Measurements from ENCODE around the gene SPRTN. TPM values are rescaled to one million over a fixed set of nuclear protein-coding genes. Genes with fewer than 3 reads are reported as not detected.
A peak's percentile ranks its signal among the peaks of the same experiment; 100 is the strongest.

The SPRTN gene
- total RNA-seq, 1 donor from 2014 or later: 13.5 TPM

GRCh38 chr1:231326248-231326647 is 11.8 kb upstream of the SPRTN start:
- H3K27ac Mint-ChIP-seq (ENCODE audit: unreplicated experiment): no peak overlapping the region
- no peak overlapping the region for H3K4me3 Mint-ChIP-seq (ENCODE audit: unreplicated experiment)
- no peak for DNase-seq (ENCODE audit: extremely low spot score, unreplicated experiment)
- TF ChIP-seq CTCF (IDR thresholded peaks at IDR 0.05): no peak
- no peaks in the 10 kb centered on the region for H3K4me1 Mint-ChIP-seq (ENCODE audit: unreplicated experiment)
- peaks cover 4% of the 10 kb centered on the region for H3K36me3 Mint-ChIP-seq (ENCODE audit: unreplicated experiment)
- H3K27me3 Mint-ChIP-seq (ENCODE audit: unreplicated experiment): no peaks in the 10 kb centered on the region
- H3K9me3 Mint-ChIP-seq (ENCODE audit: unreplicated experiment): no peaks in the 10 kb centered on the region

GRCh38 chr1:231327617-231328016 is 10.5 kb upstream of the SPRTN start:
- peaks cover 2% of the 10 kb centered on the region for H3K4me1 Mint-ChIP-seq (ENCODE audit: unreplicated experiment)
- H3K9me3 Mint-ChIP-seq (ENCODE audit: unreplicated experiment): no peaks in the 10 kb centered on the region
- no peaks in the 10 kb centered on the region for H3K27me3 Mint-ChIP-seq (ENCODE audit: unreplicated experiment)
- no peak for DNase-seq (ENCODE audit: extremely low spot score, unreplicated experiment)
- H3K4me3 Mint-ChIP-seq (ENCODE audit: unreplicated experiment): no peak overlapping the region
- H3K27ac Mint-ChIP-seq (ENCODE audit: unreplicated experiment): no peak overlapping the region
- TF ChIP-seq CTCF (IDR thresholded peaks at IDR 0.05): no peak
- H3K36me3 Mint-ChIP-seq (ENCODE audit: unreplicated experiment): peaks cover 7% of the 10 kb centered on the region

GRCh38 chr1:231329483-231329882 is 8.6 kb upstream of the SPRTN start:
- no peaks in the 10 kb centered on the region for H3K9me3 Mint-ChIP-seq (ENCODE audit: unreplicated experiment)
- H3K4me3 Mint-ChIP-seq (ENCODE audit: unreplicated experiment): no peak overlapping the region
- H3K36me3 Mint-ChIP-seq (ENCODE audit: unreplicated experiment): peaks cover 7% of the 10 kb centered on the region
- no peak for TF ChIP-seq CTCF (IDR thresholded peaks at IDR 0.05)
- no peak for DNase-seq (ENCODE audit: extremely low spot score, unreplicated experiment)
- H3K27ac Mint-ChIP-seq (ENCODE audit: unreplicated experiment): no peak overlapping the region
- peaks cover 21% of the 10 kb centered on the region for H3K4me1 Mint-ChIP-seq (ENCODE audit: unreplicated experiment)
- H3K27me3 Mint-ChIP-seq (ENCODE audit: unreplicated experiment): no peaks in the 10 kb centered on the region

- H3K27me3 Mint-ChIP-seq (ENCODE audit: unreplicated experiment): no peaks in the 10 kb centered on the region
- no peaks in the 10 kb centered on the region for H3K9me3 Mint-ChIP-seq (ENCODE audit: unreplicated experiment)
- H3K36me3 Mint-ChIP-seq (ENCODE audit: unreplicated experiment): peaks cover 15% of the 10 kb centered on the region
- no peak for DNase-seq (ENCODE audit: extremely low spot score, unreplicated experiment)
- H3K27ac Mint-ChIP-seq (ENCODE audit: unreplicated experiment): no peak overlapping the region
- no peak for TF ChIP-seq CTCF (IDR thresholded peaks at IDR 0.05)
- H3K4me1 Mint-ChIP-seq (ENCODE audit: unreplicated experiment): peaks cover 46% of the 10 kb centered on the region
- no peak overlapping the region for H3K4me3 Mint-ChIP-seq (ENCODE audit: unreplicated experiment)
These were observed 5.3 kb upstream of the SPRTN start for GRCh38 chr1:231332761-231333160.

GRCh38 chr1:231334079-231334666 is 3.9 kb upstream of the SPRTN start:
- H3K4me1 Mint-ChIP-seq (ENCODE audit: unreplicated experiment): peaks cover 50% of the 10 kb centered on the region
- no peaks in the 10 kb centered on the region for H3K9me3 Mint-ChIP-seq (ENCODE audit: unreplicated experiment)
- no peak overlapping the region for H3K27ac Mint-ChIP-seq (ENCODE audit: unreplicated experiment)
- peak overlapping the region; percentile 60 for H3K4me3 Mint-ChIP-seq (ENCODE audit: unreplicated experiment)
- H3K27me3 Mint-ChIP-seq (ENCODE audit: unreplicated experiment): no peaks in the 10 kb centered on the region
- TF ChIP-seq CTCF (IDR thresholded peaks at IDR 0.05): no peak
- DNase-seq (ENCODE audit: extremely low spot score, unreplicated experiment): no peak
- peaks cover 14% of the 10 kb centered on the region for H3K36me3 Mint-ChIP-seq (ENCODE audit: unreplicated experiment)

Data from osteocyte (in vitro differentiated cells).